ACC112 (cell line): Measurements from ENCODE around the gene CSF1R.

Source experiments
- H2AFZ ChIP-seq: fragments of 200-600 bp; sonication (generic); one replicate; pipeline ENCODE4 v1.6.0; 2017; ENCODE audit warnings: antibody characterized with exemption, low read length; ENCODE audit not compliant: unreplicated experiment
- H3K27ac ChIP-seq: fragments of 200-600 bp; sonication (generic); 2 replicates; pipeline ENCODE4 v1.5.1; 2014; ENCODE audit warnings: low read depth, mild to moderate bottlenecking, antibody characterized with exemption, low read length, moderate library complexity
- H3K27me3 ChIP-seq: fragments of 200-600 bp; sonication (generic); 2 replicates; pipeline ENCODE4 v1.6.1; 2014; ENCODE audit warnings: mild to moderate bottlenecking, antibody characterized with exemption, low read length, moderate library complexity, mixed read lengths; ENCODE audit not compliant: insufficient read depth
- H3K36me3 ChIP-seq: fragments of 200-600 bp; sonication (generic); 2 replicates; pipeline ENCODE4 v1.6.1; 2016; ENCODE audit warnings: mild to moderate bottlenecking, antibody characterized with exemption, low read length, moderate library complexity, mixed read lengths; ENCODE audit not compliant: insufficient read depth
- H3K4me1 ChIP-seq: fragments of 200-600 bp; sonication (generic); one replicate; pipeline ENCODE4 v1.6.1; 2016; ENCODE audit warnings: low read length, mixed read lengths; ENCODE audit not compliant: insufficient read depth, unreplicated experiment, control insufficient read depth
- H3K4me3 ChIP-seq: fragments of 200-600 bp; sonication (generic); 2 replicates; pipeline ENCODE4 v1.5.1; 2014; ENCODE audit warnings: mild to moderate bottlenecking, low read depth, low read length
- H3K79me2 ChIP-seq: fragments of 200-600 bp; sonication (generic); one replicate; pipeline ENCODE4 v1.6.0; 2016; ENCODE audit warnings: low read length; ENCODE audit not compliant: control insufficient read depth, unreplicated experiment, insufficient read depth

The CSF1R gene

GRCh38 chr5:150078802-150079689 is 7.3 kb downstream of the CSF1R start:
- H3K27ac ChIP-seq: no peak overlapping the region
- H3K27me3 ChIP-seq: no peaks in the 10 kb centered on the region
- H3K79me2 ChIP-seq: no peaks in the 10 kb centered on the region
- H2AFZ ChIP-seq: no peak overlapping the region
- no peak overlapping the region for H3K4me3 ChIP-seq
- H3K4me1 ChIP-seq: no peaks in the 10 kb centered on the region
- H3K36me3 ChIP-seq: no peaks in the 10 kb centered on the region

- no peaks in the 10 kb centered on the region for H3K36me3 ChIP-seq
- no peak overlapping the region for H2AFZ ChIP-seq
- H3K4me3 ChIP-seq: no peak overlapping the region
- no peaks in the 10 kb centered on the region for H3K27me3 ChIP-seq
- H3K4me1 ChIP-seq: no peaks in the 10 kb centered on the region
- no peak overlapping the region for H3K27ac ChIP-seq
- H3K79me2 ChIP-seq: no peaks in the 10 kb centered on the region
Observed at GRCh38 chr5:150077996-150078801, 8.2 kb downstream of the CSF1R start.

- Histone ChIP-seq H3K4me3 (no peak overlapping the region), H3K4me1 (no peaks in the 10 kb centered on the region), H3K27ac (no peak overlapping the region), H2AFZ (no peak overlapping the region), H3K27me3 (no peaks in the 10 kb centered on the region), H3K79me2 (no peaks in the 10 kb centered on the region), H3K36me3 (no peaks in the 10 kb centered on the region)
Observed at GRCh38 chr5:150077060-150077459, 9.3 kb downstream of the CSF1R start.

GRCh38 chr5:150075806-150076205 is 10.5 kb downstream of the CSF1R start:
- Histone ChIP-seq H3K36me3 (no peaks in the 10 kb centered on the region), H3K4me1 (no peaks in the 10 kb centered on the region), H3K27ac (no peak overlapping the region), H3K27me3 (no peaks in the 10 kb centered on the region), H3K79me2 (no peaks in the 10 kb centered on the region), H2AFZ (no peak overlapping the region), H3K4me3 (no peak overlapping the region)

- Histone ChIP-seq H2AFZ (no peak overlapping the region), H3K4me3 (no peak overlapping the region), H3K36me3 (no peaks in the 10 kb centered on the region), H3K27ac (no peak overlapping the region), H3K79me2 (no peaks in the 10 kb centered on the region), H3K4me1 (no peaks in the 10 kb centered on the region), H3K27me3 (no peaks in the 10 kb centered on the region)
Observed at GRCh38 chr5:150075233-150075632, 11.1 kb downstream of the CSF1R start.

- no peaks in the 10 kb centered on the region for H3K79me2 ChIP-seq
- peaks cover 5% of the 10 kb centered on the region for H3K4me1 ChIP-seq
- no peaks in the 10 kb centered on the region for H3K36me3 ChIP-seq
- H2AFZ ChIP-seq: no peak overlapping the region
- H3K27me3 ChIP-seq: no peaks in the 10 kb centered on the region
- no peak overlapping the region for H3K27ac ChIP-seq
- H3K4me3 ChIP-seq: no peak overlapping the region
Observed at GRCh38 chr5:150073677-150074076, 12.7 kb downstream of the CSF1R start.

GRCh38 chr5:150073086-150073625 is 13.2 kb downstream of the CSF1R start:
- no peaks in the 10 kb centered on the region for H3K79me2 ChIP-seq
- H2AFZ ChIP-seq: no peak overlapping the region
- H3K27me3 ChIP-seq: no peaks in the 10 kb centered on the region
- H3K4me1 ChIP-seq: peaks cover 10% of the 10 kb centered on the region
- no peak overlapping the region for H3K4me3 ChIP-seq
- H3K27ac ChIP-seq: no peak overlapping the region
- H3K36me3 ChIP-seq: no peaks in the 10 kb centered on the region

GRCh38 chr5:150070821-150071220 is 15.5 kb downstream of the CSF1R start:
- H3K27me3 ChIP-seq: no peaks in the 10 kb centered on the region
- H3K36me3 ChIP-seq: no peaks in the 10 kb centered on the region
- H2AFZ ChIP-seq: no peak overlapping the region
- no peak overlapping the region for H3K4me3 ChIP-seq
- peaks cover 34% of the 10 kb centered on the region for H3K4me1 ChIP-seq
- H3K79me2 ChIP-seq: no peaks in the 10 kb centered on the region
- no peak overlapping the region for H3K27ac ChIP-seq

- no peak overlapping the region for H3K27ac ChIP-seq
- H3K4me3 ChIP-seq: no peak overlapping the region
- no peaks in the 10 kb centered on the region for H3K79me2 ChIP-seq
- no peak overlapping the region for H2AFZ ChIP-seq
- H3K27me3 ChIP-seq: no peaks in the 10 kb centered on the region
- H3K4me1 ChIP-seq: peaks cover 42% of the 10 kb centered on the region
- H3K36me3 ChIP-seq: no peaks in the 10 kb centered on the region
Observed at GRCh38 chr5:150069672-150070627, 16.4 kb downstream of the CSF1R start.
